Stimulated activated CD4-positive, alpha-beta T cell treated with anti-CD3 and anti-CD28 coated beads, Interleukin-12 subunit alpha, Interleukin-12 subunit beta, amount 100 ng/mL, for 24 hours (primary cell): ENCODE data around the gene DCHS1.

Experiments used
- DNase-seq, 2 experiments: peaks; one replicate each; pipeline ENCODE4 v3.0.0-alpha.2; 2020; ENCODE audit warnings: low read depth in 2 of 2

The DCHS1 gene

DNA sequence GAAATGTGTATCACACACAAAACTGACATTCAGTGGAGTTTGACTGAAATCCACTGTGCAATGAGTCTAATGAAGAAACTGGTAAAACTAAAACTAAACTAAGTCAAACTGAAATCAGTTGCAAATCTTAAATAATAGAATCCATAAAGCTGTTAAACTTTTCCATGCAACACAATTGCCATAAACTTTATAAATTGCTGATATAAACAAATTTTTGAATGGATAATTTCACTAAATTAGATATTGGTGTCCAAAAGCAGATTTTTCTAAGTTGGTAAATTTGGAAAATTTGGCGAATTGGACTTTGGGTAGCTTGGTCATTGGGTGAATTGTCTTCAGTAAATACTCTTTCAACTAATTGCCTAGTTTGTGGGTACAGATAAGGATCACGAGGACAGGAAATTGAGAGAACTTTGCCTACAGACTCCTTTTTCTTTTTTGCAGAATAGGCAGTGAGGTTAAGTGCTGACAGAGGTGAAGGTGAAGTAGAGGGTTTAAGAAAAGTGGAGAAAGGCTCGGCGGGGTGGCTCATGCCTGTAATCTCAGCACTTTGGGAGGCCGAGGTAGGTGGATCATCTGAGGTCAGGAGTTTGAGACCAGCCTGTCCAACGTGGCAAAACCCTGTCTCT, 14.7 kb upstream of the DCHS1 start:
- no peak for DNase-seq

DNA sequence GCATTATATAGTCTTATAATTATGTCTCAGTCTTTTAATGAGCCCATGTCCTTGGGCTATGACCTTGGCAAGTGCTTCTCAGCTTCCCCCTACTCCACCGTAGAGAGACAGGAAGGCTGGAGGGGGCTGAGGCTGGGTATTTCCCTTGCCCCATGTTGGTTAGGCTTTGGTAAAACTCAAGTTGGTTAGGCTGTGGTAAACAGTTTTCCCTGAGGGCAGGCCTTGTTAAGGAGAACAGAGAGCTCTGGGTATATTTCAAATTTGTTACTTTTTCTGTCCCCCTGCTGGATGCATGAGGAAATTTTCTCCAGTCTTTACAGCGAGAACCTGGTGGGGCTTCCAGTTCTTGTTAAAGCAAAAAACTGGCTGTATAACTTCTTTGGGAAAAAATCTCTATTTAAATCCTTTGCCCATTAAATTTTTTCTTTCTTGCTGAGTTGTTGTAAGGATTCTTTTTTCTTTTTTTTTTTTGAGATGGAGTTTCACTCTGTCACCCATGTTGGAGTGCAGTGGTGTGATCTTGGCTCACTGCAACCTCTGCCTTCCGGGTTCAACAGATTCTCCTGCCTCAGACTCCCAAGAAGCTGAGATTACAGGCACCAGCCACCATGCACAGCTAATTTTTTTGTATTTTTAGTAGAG, 12.2 kb upstream of the DCHS1 start:
- DNase-seq: no peak

DNA sequence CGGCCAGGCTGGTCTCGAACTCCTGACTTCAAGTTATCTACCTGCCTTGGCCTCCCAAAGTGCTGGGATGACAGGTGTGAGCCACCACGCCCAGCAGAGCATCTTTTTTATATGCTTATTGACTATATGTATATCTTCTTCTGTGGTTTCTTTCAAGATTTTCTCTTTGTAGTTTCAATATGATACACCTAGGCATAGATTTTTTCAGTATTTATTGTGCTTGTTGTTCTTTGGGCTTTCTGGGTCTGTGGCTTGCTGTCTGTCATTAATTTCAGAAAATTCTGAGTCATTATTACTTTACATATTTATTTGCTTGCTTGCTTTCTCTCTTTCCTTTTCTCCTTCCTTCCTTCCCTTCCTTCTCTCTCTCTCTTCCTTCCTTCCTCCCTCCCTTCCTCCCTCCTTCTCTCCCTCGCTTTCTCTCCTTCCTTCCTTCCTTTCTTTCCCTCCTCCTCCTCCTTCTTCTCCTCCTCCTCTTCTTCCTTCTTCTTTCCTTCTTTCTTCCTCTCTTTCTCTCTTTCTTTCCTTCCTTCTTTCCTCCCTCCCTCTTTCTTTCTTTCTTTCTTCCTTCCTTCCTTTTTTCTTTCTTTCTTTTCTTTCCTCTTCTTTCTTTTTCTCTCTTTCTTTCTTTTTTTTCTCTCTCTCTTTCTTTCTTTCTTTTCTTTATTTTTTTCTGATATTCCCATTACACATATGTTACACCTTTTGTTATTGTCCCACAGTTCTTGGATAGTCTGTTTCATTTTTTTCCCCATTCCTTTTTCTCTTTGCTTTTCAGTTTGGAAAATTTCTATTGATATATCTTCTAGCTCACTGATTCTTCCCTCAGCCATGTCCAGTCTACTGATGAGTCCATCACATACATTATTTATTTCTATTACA, 10.9 kb upstream of the DCHS1 start:
- no peak for DNase-seq

DNA sequence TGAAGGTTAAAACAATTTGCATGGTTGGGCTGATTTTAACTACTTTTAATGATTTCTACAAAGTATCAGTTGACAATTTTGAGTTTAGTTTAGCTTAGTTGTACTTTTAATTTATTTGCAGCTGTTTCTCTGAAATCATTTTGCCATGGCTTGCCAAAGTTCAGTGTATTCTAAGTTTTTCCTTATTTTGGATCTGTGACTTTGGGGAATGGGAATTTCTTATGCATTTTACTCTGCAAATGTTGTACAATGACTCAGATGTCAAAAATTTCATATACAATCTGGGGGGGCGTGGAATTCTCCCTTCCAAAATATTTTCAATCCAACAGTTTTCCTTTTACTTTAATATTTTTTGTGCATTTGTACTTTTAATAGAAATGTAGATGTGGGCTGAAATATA, 8.9 kb upstream of the DCHS1 start:
- no peak for DNase-seq

DNA sequence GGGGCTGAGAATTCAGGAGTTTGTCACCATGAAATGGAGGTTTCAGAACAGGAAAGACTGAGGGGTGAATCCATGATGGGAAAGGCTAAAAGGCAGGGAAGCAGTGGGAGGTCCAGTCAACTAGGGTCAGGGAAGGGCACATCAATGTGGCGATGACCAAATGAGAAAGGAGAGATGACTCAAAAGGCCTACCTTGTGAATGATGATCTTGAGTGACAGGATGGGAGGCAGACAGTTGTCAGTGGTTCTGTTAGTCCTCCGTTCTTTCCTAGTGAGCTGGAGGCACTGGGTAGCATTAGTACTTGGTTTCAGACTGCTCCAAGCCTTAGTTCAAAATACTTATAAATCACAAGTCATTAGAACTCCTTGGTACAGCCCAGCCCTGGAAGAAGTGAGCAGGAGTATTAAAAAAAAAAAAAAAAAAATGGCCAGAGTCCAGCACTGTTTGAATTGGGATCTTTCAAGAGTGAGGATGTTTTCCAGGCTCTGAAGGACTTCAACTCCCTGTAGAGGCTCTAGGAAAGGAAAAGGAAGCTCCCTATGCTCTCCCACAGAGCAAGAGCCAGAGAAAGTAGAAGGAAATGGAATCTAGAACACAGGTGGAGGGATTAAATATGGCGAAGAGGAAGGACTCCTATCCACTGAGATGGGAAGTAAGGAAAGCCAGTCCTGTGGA, 8.3 kb upstream of the DCHS1 start:
- DNase-seq: no peak

DNA sequence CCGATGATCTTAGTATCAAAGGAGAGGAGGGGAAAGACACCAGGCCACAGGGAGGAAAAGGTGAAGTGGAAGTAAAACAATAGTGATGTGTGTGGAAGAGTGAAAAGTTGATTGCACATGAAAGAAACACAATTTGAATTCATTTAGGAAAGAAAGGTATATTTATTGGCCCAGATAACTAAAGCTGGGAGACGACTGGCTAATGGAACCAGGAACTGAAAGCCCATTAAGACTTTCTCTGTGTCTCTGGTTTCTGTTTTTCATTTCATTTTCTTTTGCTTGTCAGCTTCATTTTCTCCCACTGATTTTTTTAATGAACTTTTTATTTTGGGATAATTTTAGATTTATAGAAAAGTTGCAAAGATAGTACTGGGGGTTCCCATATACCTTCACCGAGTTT, 5.1 kb upstream of the DCHS1 start:
- no peak for DNase-seq

DNA sequence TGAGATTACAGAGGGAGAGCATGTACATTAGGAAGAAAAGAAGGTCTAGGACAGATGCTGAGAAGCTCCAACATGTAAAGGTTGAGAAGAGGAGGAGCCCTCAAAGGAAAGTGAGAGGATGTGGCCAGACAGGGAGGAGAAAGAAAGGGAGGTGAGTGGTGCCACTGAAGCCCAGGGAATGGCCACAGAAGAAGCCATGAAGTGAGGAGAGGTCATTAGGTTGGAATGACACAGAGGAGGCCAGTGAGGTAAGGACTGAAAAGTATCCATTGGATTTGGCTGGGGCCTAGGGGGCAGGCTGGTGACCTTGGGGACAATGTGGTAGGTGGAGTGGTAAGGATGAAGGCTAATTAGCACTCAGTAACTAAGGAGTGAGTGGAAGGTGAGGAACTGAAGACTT, 3.0 kb upstream of the DCHS1 start:
- DNase-seq: no peak

DNA sequence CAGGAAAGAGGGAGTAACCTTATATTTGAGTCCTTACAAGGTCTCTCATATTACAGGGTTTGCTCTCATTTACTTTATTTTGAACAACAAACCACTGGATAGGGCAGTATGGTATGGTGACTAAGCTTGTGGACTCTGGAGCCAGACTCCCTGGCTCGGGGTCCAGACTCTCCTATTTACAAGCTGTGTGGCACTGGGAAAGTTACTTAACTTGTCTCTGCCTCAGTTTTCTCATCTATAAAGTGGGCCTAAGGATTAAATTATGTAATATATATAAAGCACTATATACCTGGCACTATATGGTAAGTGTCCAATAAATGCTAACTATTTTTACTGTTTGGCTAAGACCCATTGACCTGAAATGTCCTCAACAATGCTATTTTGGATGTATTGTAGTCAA, 1.7 kb upstream of the DCHS1 start:
- DNase-seq: no peak

DNA sequence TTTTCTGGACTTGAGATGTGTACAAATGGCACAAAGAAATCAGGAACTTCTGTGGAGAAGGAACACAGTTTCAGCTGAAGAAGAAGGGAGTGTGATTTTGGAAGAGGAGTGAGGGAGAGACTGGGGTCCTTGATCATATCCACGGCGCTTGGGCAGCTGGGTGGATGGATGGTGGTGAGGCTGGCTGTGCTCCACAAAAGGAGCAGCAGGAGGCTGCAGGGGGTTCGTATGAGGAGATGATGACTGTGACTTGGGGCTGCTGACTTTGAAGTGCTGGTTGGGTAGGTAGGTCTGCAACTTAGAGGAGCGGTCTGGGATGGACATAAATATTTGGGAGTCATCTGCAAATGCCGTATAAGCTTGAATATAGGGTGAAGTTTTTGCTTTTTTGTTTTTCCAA, 1.3 kb upstream of the DCHS1 start:
- DNase-seq: no peak

DNA sequence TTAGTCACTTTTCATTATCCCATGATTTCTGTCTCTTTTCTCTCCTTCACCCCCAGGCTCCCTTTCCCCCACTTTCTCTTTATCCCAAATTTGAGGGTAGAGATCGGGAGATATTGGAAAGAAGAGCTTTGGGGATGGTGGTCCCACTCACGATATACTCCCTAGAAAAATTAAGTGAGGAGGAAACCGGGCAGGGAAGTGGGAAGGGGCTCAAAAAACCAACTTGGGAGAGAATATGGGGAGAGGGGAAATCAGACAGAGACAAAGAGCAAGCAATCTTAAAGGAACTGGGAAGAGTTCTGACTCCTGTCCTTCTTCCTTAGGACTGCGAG, 941 bp upstream of the DCHS1 start:
- no peak for DNase-seq

DNA sequence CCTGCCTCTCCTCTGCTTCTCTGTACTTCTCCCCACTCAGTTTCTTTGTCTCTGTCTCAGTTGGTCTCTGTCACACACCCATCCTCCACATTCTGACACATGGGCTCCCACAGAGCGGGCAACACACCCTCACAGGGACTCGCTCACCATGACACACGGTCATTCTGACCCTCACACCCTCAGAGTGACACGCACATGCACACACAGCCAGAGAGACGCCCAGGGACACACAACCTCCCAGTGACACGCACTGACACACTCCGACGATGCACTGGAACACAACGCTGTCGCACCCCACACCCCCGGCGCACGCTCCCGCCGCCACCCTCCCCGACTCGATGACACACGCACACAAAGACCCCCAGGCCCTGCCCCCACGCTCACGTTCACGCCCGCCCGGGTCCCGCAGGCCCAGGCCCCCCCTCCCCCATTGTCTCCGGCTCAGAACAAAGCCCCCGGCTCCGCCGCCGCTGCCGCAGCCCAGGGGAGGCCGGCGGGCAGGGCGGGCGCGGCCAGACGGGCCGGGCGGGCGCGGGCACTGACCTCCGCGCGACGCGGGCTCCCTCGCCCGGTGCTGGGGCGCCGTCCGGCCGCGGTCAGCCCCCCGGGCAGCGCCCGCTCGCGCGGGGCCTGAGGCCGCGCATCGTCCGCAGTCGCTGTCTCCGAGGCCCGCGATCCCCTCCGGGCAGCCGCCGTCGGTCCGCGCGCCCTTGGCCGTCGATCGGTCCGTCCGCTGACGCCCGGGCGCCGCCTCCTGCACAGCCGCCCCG, 404 bp downstream of the DCHS1 start:
- no peak for DNase-seq

DNA sequence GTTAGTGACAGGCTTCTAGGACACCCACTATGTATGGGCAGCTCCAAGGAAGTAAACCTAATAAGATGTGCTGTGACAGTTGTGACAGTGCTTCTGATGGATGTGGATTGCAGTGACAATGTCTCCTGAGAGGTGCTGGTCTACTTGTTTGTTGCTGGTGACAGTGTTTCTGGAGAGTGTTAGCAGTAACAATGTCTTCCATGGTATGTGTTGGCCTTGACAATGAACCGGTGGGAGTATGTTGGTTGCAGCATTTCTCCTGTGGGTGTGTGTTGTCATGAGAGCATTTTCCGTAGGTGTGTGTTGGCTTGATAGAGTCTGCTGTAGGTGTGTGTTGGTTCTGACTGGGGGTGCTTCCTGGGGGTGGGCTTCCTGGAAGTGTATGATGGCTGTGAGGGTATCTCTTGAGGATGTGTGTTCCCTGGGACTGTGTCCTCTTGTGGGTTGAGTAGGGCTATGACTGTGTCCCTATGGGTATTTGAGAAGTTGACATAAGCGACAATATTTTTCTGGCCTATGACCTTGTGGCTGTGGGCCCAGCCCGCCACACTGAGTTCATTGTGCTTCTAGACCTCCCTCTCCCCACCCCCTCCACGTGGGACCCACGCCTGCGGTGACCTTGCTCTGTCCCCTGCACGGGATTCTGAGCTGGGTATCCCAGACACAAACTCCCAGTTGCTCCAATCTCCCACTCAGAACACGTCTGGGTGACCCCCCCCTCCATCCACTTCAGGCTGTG, 1.2 kb downstream of the DCHS1 start:
- no peak for DNase-seq

DNA sequence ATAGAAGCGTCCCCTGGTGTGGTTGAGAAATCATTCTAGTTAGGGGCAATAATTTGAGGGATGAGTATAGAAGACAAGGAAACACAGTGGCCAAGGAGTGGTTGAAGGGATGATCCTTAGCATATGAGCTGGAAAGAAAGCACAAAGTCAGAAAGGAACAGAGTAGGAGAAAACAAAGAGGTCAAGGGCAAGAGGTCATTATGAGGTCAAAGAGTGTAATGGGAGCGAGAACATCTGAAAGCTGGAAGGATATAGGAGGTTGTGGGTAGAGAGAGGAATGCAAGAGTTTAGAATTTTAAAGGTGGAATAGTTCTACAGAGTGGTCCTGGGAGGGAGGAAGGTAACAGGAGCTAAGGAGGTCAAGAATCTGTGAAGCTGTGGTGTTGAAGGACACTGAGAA, 2.0 kb downstream of the DCHS1 start:
- DNase-seq: no peak

DNA sequence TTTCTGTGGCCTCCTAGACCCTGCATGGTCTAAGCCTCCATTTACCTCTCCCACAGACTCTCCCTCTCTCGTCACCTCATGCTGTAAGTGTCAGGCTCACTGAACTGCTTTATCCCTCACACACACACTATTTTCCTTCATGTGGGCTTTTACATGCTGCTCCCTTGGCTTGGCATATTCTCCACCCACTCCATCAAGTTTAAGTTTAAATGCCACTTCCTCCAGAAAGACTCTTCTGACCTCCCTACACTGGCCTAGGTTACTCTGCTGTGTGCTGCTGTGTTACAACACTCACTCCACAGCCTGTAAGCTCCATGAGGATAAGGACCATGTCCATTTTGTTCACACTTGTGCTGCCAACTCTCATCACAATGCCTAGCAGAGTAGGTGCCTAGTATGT, 2.5 kb downstream of the DCHS1 start:
- DNase-seq: no peak

DNA sequence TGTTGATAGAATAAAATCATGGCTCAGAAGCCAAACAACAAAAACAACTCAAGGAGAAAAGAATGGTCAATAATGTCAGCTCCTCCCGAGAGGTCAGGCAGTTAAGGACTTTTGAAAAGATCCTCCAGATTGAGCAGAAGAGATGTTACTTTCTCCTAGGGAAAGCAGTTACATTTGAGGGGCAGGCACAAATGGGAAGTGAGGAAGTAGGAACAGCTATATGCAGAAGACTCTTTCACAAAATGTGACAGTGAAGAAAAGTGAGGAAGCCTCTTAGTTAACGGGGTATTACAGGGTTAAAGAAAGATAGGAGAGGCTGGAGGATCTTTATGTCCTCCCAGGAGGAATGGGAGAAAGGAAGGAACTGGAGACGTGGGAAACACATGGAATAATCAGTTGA, 3.4 kb downstream of the DCHS1 start:
- DNase-seq: no peak

DNA sequence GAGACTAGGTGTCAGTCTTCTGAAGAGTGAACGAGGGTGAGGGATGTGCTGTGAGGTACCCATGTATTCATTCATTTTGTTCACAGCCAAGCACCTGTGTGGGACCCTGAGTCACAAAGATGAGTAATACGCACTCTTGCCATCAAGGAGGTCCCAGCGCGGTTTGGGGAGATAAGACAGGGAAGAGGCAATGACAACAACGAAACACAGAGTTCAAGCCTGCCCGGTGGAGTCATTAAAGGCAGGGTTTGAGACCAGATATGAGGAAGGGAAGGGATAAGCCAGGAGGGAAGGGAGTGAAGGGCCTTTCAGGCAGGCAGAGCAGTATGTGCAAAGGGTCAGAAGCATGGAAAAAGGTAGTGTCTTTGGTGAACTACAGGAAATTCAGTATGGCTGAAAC, 4.6 kb downstream of the DCHS1 start:
- DNase-seq: no peak

DNA sequence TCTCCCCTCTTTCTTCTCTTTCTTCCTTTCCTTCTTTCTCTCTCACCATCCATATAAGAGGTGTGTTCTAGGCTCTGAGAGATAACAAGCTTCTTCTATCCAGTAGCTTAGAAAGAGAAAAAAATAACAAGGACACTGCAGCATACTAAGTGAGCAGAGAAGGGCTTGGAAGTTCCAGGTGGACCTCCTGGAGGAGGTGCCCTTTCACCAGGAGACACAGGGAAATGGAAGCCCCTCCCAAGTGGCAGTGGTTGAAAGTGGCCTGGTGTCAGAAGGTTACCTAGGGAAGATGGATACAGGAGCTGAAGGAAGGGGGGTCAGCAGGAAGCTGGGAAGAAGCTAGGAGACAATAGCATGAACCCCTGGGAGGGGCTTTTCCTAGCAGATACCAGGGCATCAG, 5.5 kb downstream of the DCHS1 start:
- no peak for DNase-seq

DNA sequence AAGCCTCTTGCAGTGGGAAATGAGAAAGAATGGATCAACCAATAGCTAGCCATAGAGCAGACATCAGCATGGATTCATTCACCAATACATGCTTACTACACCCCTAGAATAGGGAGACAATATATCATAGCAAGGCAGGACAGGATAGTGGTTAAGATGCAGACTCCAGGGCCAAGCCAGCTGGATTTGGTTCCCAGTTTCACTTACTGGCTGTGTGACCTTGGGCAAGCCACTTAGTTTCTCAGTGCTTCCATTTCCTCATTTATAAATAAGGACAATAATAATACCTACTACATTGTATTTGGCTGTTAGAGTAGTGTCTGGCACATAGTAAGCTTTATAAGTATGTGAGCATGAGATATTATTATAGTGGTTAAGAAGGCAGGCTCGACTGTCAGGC, 7.1 kb downstream of the DCHS1 start:
- DNase-seq: no peak

DNA sequence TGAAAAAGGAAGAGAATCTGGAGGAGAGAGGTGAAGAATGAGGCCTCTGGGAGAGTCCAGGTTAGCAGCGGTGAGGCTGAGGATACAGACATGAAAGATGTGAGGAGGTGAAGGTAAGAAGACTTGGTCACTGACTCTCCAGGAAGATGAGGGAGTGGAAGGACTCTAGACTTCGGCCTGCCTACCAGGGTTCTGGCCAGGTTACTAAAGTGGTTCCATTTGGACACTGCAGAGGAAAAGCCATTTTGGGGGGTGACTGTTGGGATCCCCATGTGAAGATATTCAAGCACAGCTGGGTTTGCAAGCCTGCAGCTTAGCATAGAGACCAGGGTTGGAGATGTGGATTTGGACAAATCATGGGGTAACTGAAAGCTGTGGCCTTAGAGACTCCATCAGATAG, 7.8 kb downstream of the DCHS1 start:
- DNase-seq: no peak

DNA sequence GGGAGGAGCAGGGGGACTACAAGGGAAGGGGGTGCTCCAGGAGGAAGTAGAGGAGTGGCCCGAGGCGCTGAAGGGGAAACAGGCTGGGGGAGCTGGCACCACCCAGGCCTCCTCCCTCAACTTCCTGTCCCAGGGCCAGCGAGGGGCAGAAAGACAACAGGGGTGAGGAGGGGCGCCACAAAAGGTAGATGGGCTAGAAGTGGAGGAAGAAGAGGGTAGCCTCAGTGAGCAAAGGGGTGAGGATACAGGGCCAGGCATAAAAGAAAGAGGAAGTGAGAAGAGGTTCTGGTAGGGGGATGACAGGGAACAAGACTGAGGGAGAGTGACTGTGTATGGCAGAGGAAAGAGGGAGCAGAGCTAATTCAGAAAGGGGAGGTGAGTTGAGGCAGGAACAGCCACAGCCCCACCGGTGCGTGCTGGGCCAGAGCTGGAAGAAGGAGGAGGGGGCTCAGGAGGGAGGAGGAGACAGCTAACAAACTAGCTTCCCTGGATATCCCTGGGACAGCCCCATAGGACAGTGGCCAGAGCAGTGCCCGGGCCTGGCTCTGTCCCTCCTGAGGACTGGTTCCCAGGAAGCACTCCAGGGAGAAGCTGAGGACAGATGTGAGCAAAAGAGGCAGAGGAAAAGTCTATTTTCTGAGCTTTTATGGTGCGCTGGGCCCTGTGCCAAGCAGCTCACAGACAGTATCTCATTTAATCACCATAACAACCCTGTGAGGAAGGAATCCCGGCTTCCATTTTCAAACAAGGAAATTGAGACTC, 8.5 kb downstream of the DCHS1 start:
- DNase-seq: no peak

DNA sequence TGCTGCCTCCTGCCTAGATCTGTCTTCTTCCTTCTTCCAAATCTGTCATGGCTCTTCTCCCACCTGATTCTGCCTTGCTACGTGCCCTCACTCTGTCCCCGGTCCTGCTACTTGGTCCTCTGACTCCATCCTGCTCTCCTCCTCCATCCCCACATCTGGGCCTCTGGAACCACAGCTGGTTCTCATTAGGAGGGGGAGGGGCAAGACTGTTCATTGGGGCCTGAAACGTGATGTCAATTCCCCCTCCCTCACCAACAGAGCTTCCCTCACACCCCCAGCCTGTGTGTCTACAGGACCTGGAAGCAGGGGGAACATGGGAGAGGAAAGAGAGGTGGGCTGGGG, 9.1 kb downstream of the DCHS1 start:
- no peak for DNase-seq
